Type B pancreatic cell (in vitro differentiated cells): Measurements from ENCODE around the gene TAP1. TPM values are rescaled to one million over a fixed set of nuclear protein-coding genes. Genes with fewer than 3 reads are reported as not detected.

ENCODE experiments used
- DNase-seq: peaks from one replicate; pipeline ENCODE4 v3.0.0; 2021; ENCODE audit warnings: mixed read lengths; ENCODE audit not compliant: unreplicated experiment; ENCODE audit errors: extremely low spot score
- H3K27ac Mint-ChIP-seq: 2 replicates; pipeline ENCODE4 v1.8.0; 2021; ENCODE audit warnings: mild to moderate bottlenecking, mixed read lengths
- H3K27me3 Mint-ChIP-seq: 2 replicates; pipeline ENCODE4 v1.8.0; 2021; ENCODE audit warnings: mixed read lengths
- H3K36me3 Mint-ChIP-seq: 2 replicates; pipeline ENCODE4 v1.8.0; 2021; ENCODE audit warnings: mixed read lengths
- H3K4me1 Mint-ChIP-seq: one replicate; pipeline ENCODE4 v1.8.0; 2021; ENCODE audit warnings: mixed read lengths; ENCODE audit not compliant: unreplicated experiment
- H3K4me3 Mint-ChIP-seq: 2 replicates; pipeline ENCODE4 v1.8.0; 2021; ENCODE audit warnings: mild to moderate bottlenecking, mixed read lengths
- H3K9me3 Mint-ChIP-seq: 2 replicates; pipeline ENCODE4 v1.8.0; 2021; ENCODE audit warnings: mixed read lengths
- CTCF ChIP-seq: fragments of 200-600 bp; sonication (generic); conservative IDR thresholded peaks from 2 replicates; pipeline ENCODE4 v1.5.0; 2021; ENCODE audit warnings: antibody characterized with exemption, mild to moderate bottlenecking
- total RNA-seq: library from RNA; stranded (reverse); gene quantifications from 2 replicates; pipeline ENCODE4 v1.2.1, GENCODE V29; 2021; ENCODE audit warnings: low replicate concordance

Gene TAP1
- total RNA-seq, 1 donor from 2014 or later: 16.7 TPM

- peaks cover 10% of the 10 kb centered on the region for H3K27me3 Mint-ChIP-seq
- no peak for DNase-seq
- no peak overlapping the region for H3K27ac Mint-ChIP-seq
- no peak overlapping the region for H3K4me3 Mint-ChIP-seq
- no peak for TF ChIP-seq CTCF
- peaks cover 9% of the 10 kb centered on the region for H3K36me3 Mint-ChIP-seq
- H3K9me3 Mint-ChIP-seq: no peaks in the 10 kb centered on the region
- H3K4me1 Mint-ChIP-seq: peaks cover 4% of the 10 kb centered on the region
Observed at GRCh38 chr6:32830017-32830416, 23.5 kb downstream of the TAP1 start.

- Mint-ChIP-seq H3K9me3 (no peaks in the 10 kb centered on the region), H3K4me3 (no peak overlapping the region), H3K36me3 (peaks cover 9% of the 10 kb centered on the region), H3K27ac (no peak overlapping the region), H3K27me3 (peaks cover 10% of the 10 kb centered on the region), H3K4me1 (peaks cover 4% of the 10 kb centered on the region)
- DNase-seq: no peak
- TF ChIP-seq CTCF: no peak
Observed at GRCh38 chr6:32829495-32829894, 24.0 kb downstream of the TAP1 start.

- no peaks in the 10 kb centered on the region for H3K9me3 Mint-ChIP-seq
- no peak for DNase-seq
- no peak for TF ChIP-seq CTCF
- peaks cover 4% of the 10 kb centered on the region for H3K4me1 Mint-ChIP-seq
- H3K27ac Mint-ChIP-seq: no peak overlapping the region
- H3K4me3 Mint-ChIP-seq: no peak overlapping the region
- H3K36me3 Mint-ChIP-seq: peaks cover 3% of the 10 kb centered on the region
- H3K27me3 Mint-ChIP-seq: peaks cover 6% of the 10 kb centered on the region
Observed at GRCh38 chr6:32827025-32827424, 26.5 kb downstream of the TAP1 start.

- Mint-ChIP-seq H3K27me3 (peaks cover 6% of the 10 kb centered on the region), H3K9me3 (no peaks in the 10 kb centered on the region), H3K27ac (no peak overlapping the region), H3K36me3 (peaks cover 3% of the 10 kb centered on the region), H3K4me3 (no peak overlapping the region), H3K4me1 (peaks cover 4% of the 10 kb centered on the region)
- no peak for DNase-seq
- peak; percentile 43 for TF ChIP-seq CTCF
Observed at GRCh38 chr6:32825966-32826365, 27.5 kb downstream of the TAP1 start.

- no peak for TF ChIP-seq CTCF
- Mint-ChIP-seq H3K4me1 (no peaks in the 10 kb centered on the region), H3K27me3 (peaks cover 3% of the 10 kb centered on the region), H3K27ac (peak overlapping the region; percentile 91), H3K9me3 (peaks cover 8% of the 10 kb centered on the region), H3K4me3 (no peak overlapping the region), H3K36me3 (no peaks in the 10 kb centered on the region)
- no peak for DNase-seq
Observed at GRCh38 chr6:32819729-32820128, 33.8 kb downstream of the TAP1 start.

GRCh38 chr6:32818867-32819266, 34.6 kb downstream of the TAP1 start:
- no peak for TF ChIP-seq CTCF
- peak overlapping the region; percentile 91 for H3K27ac Mint-ChIP-seq
- H3K4me1 Mint-ChIP-seq: no peaks in the 10 kb centered on the region
- no peak for DNase-seq
- H3K4me3 Mint-ChIP-seq: no peak overlapping the region
- H3K36me3 Mint-ChIP-seq: no peaks in the 10 kb centered on the region
- H3K9me3 Mint-ChIP-seq: peaks cover 8% of the 10 kb centered on the region
- H3K27me3 Mint-ChIP-seq: peaks cover 3% of the 10 kb centered on the region
